Fibroblast of skin of scalp (primary cell): ENCODE results near the gene DNMT3A.

Experiments
- DNase-seq: peaks from one replicate; pipeline ENCODE4 v3.0.0-alpha.2; 2013

DNMT3A gene

DNA sequence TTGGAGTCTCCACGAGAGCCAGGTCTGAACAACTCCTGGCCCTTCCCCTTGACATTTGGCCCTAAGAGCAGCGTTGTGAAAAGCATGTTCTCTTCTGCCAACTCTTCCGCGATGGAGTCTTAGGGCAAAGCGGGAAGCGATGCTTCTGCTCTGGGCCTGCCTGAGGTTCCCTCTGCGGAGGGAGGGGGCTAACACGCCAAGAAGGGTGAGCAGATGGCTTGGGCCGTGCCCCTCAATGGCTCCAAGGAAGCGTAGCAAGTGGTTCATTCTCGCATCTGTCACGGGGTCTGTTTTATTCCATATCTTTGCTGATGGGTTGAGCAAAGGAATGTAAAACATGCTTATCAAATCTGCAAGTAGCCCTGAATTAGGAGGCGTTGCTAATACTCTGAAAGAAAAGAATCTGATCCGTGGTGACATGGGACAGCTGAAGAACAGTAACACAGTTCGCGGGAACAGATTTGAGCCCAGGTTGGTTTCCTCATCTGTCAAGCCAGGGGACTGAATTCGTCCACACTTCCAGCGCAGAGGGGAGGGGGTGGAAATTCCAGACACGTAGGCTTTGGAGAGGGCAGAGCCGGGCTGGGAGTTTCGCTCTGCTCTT lies 38.0 kb downstream of the DNMT3A start:
- no peak for DNase-seq

DNA sequence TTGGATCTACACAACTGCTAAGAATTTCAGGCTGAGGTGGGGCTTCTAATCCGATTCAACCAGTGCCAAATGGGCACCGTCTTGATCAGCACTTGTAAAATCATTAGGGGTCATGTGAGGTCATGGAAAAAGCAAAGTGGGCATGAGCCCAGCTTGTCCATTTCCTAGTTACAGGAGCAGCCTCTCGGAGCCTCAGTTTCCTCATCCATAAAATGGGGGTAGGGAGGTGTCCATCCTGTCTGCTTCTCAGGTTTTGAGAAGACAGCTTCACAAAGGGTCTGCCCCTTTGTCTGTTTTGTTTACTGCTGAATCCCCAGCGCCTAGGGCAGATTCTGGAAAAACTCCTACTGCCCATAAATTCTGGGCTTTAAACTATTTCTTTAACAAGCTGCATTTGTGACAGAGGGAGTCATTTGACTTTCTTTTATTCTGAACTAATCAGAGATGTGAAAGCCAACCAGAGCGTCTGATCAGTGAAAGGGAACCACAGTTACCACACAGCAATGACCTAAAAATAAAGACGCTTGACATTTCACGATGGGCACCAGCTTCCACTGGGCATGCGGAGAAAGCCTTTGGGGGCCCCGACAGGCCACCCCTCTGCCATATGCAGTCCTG lies 38.9 kb downstream of the DNMT3A start:
- no peak for DNase-seq

DNA sequence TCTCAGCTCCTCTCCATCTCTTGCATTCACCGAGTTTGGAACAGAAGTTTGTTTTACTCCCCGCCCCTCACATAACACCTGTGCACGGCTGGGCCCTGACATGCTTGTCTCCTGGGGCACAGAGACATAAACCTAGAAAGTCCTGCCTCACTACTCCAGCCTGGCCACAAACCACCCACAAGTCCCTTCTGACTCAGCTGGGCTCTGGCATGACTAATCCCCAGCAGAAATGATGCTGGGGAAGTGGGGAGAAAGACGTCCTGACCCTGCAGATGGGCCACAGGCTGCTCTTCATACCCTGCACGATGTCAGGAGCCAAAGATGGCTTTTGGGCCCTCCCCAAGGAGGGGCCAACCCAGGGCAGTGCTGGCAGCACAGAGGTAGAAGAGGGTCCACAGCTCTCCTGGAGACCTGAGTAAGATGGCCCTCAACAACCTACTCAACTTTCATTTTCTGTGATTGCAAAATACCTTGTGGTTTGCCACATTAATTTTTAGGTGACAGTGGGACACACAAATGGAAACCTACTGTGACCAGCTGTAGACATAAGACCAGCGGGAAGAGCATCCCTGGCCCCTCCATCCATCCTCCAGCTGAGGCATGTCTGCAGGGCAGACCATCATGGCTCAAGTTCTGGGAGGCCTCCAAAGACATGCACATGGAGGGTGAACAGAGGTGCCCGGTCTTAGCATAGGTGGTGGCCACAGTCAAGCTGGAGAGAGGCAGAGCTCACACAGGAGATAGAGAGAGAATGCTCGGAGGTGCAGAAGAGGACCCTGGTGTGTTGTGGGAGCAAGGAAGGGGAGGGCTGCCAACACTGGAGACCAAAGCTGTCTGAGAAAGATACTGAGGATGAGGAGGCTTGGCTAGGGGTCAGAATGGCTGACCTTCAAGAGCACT lies 40.0 kb downstream of the DNMT3A start:
- DNase-seq, result peak; percentile 73

DNA sequence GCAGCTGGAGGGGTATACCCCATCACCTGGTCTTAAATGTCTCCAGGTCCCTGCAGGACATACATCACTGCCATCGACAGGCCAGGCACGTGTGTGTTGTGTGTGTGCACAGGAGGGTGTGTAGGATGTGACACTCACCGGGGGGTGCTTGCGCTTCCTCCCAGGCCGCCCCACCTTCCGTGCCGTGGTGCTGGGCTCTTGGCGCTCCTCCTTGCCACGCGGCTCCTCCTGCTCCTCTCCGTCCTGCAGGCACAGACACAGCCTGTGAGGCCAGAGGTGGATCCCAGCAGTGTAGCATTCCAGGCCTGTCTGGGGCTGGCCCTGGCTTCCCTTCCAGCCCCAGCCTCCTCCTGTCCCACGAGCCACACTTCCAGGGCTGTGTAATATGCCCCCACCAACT lies 41.7 kb downstream of the DNMT3A start:
- no peak for DNase-seq

DNA sequence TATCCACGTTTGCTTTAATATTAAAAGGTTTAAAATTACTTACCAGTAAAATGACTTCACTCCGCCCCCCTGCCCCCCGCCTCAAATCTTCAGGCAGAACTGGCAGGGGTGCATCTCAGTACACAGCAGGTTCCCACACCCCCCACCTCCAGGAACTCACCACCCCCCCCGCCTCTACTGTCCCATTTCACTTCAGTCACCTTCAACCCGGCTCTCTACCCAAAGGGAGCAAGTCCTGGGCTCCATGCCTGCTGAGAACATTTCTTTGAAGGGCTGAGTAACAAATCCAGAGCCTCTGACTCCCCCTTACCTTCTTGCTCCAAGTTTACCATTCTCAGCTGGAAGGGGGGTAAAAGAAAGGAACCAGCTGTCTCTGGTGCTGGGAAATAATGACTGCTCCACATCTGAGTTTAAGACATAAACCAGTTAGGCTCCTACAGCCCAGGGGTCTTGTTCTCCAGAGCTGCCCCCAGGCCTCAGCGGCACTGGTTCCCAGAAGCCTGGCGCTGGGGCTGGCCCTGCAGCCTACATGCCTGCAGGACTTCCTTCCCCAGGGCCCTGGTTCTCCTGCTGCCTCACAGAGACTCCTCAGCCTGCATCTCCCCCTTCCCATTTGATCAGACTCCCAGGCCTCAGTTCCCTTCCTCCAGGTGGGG lies 42.8 kb downstream of the DNMT3A start:
- no peak for DNase-seq

DNA sequence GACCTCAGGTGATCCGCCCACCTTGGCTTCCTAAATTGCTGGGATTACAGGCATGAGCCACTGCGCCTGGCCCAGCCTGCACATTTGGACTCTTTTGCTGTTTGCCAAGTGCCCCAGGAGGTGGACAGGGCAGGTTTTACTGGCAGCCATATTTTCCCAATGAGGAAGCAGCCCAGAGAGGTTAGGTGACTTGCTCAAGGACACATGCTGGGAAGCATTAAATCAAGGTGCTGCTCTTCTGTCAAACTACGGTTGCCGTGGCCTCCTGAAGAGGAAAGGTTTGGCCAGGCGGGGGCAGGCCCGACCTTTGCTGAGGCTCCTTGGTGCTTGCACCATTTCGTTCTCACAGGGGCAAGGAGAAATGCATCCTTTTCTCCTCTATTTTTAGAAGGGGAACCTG lies 44.0 kb downstream of the DNMT3A start:
- DNase-seq, result no peak

DNA sequence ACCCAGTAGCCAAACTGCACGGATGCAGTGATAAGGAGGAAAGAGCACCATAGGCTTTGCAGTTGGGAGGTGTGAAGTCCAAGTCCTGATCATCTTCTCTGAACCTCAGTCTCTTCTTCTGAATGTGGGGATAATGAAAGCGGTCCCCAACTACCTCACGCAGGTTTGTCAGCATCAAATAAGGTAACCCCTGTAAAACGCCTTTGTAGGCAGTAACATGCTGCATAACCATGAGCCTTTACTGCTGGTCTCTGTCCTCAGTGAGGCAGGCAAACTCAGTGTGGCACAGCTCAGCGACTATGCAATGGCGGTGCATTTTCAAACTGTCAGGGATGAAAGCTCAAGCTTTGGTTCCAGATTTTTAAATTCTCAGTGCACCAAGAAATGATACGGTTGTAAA lies 46.1 kb downstream of the DNMT3A start:
- DNase-seq, result no peak

DNA sequence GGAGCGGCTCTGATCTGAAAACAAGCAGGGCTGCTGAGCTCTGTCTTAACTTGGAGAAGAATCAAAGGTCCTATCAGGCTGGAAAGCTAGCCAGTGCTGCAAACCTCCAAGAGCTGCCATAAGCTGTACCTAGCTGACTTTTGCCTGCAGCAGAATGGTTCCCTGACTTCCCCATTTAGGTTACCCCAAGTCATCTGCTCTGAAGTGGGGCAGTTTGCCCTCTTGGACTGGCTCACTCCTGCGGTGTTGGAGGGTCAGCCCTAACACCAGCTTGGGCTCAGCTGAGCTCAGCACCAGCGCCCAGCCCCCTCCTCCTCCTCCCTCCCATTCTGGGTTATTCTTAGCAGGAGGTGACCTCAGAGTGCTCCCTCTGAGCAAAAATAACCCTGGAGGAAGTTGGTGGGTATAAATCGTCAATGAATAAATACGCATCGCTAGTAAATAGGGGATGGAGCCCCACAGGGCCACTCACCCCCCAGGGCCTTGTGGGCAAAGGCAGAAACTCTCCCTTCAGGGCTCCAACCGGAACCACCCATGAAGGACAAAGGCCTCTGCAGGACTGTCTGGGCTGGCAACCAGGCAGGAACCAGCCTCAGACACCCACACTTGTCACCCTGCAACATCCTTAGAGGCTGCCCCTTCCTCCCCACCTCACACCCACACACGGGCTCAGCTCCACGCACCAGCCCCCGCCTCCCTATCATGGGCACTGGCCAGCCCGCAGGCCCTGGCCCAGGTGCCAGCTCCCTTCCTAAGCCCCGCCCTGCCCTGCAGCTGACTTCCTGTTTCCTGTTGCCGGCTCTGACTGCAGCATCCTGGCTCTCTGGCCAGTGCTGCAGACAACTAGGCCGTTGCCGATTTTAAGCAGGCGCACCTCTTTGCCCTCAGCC lies 46.9 kb downstream of the DNMT3A start:
- no peak for DNase-seq

DNA sequence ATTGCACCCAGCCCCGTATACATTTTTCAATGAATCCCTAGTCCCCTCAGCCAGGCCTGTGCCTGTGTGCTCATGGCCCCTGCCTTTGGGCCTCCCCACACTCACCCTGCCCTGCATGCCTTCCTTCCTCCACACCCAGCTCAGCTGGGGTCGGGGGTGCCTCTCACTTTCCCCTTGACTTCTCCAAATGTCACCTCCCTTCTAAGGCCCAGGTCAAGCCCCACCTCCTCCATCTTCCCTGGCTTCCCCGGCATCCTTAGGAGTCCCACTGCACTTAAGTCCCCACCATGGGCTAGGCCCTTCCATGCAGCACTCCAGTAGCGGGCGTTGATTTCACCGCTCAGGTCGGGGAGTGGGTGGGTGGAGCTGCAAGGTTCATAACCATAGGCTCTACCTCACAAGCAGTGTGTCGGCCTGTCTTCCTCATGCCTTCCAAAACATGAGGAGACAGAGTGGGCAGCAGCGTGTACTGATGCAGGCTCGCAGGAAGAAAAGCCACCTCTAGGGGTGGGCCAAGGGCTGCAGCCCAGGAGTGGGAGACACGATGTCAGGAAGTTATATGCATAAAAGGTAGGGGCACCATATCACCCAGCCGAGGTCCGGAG lies 47.7 kb downstream of the DNMT3A start:
- DNase-seq, result no peak

DNA sequence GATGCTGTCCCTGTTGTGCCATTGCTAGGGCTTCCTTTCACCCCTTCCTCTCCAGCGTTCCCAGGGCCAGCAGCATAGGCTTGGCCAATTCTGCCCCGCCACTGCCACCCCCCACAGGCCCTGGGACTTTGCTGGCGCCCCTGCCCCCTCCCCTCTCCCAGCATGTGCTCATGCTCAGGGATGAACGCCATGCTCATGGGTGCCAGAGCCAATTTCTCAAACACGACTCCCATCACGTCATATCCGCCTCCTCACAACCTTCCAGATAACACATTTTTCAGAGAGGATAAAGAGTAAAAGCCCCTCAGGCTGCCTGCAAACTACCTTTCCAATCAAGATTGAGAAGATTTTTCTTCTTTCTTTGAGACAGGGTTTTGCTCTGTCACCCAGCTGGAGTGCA lies 48.6 kb downstream of the DNMT3A start:
- no peak for DNase-seq

DNA sequence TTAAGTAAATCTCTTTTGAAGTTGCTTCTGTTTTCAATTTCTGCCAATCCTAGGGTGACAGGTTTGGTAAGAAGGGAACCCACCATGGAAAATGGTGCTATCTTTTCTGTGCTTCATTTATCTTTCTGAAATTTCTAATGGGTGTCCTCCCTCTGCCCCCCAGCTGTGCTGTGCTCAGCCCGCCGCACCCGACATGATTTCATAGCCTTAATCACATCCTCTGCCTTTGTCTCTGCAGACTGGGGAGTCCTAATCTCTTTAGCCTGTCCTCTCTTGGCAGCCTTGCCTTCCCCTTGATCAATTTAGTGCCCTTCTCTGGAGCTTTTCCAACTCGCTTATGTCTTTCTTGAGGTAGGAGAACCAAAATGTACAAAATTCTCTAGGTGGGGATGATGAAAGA lies 49.3 kb downstream of the DNMT3A start:
- DNase-seq, result no peak

DNA sequence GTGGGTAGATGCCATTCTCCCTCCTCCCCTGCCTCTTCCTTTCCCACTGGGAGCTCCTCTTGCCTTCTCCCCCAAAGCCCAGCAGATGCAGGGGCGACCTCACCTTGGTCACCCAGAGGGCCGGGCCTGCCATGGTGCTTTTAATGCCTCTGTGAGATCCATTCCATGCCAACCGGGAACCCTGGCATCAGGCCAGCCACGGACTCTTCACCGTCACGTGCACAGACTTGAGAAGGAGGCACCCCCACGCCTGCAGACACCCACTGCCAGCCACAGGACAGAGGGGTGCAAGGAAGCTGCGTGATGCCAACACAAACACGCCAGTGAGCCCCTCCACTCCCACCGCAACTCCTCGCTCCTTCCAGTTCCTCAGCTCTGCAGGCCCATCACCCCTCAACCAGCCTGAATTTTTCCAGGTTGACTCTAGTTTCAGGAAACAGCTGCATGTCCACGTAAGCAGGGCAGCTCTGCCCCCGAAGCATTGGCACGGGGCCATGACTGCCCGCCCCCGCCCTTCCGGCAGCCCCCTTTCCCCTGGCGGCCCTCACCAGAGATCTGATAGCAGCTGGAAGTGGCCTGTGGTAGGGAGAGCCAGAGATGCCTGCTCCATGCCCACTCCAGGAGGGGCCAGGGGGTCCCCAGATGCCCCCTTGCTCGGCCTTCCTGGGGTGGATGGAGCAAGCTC lies 50.8 kb downstream of the DNMT3A start:
- no peak for DNase-seq

DNA sequence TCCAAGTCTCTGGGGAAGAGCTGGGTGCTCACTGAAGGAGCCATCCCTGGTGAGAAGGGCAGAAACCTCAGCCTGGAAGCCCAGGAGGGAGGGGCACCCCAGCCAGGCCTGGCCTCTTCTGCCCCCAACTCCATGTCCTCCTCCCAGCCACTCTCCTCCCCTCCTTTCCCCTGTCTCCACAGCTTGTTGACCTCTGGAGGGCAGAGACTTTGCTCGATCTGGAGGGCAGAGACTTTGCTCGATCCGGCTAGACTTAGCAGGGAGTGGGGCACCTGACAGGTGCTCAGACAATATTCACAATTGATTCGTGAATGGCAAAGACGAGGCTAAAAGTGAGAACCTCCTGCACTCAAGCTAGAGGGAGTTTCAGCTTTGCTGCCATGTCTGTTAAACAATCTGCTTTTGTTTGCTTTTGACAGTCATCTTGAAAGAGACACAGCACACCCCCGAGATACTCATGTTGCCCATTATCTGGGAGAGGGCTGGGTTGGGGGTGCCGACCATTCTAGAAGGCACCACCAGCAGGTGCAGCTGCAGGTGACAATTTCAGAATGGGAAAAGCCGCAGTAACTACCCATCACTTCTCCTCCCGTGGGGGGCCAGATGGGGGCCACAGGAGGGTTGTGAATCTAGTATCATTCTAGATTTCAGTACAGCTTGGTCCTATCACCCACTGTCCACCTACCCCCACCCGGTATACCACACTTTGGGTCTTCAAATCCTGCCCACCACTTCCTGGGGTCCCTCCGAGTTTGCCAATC lies 54.8 kb downstream of the DNMT3A start:
- DNase-seq, result no peak

DNA sequence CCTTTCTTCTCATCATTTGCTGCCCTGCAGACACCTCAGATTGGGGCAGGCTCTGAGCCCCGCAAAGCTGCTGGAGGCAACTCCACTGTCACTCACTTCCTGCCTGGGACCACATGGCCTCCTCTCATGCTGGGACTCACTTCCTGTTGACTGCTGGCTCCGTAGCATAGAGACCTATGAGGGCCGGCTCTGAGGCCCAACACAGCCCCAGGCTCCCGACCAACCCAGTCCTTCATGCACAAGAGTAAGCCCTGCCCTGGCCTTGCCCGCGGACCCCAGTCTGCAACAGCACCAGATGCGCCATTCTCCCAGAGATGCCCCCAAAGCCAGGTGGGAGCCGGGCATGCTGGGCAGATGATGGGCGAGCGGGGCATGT lies 55.7 kb downstream of the DNMT3A start:
- peak; percentile 10 for DNase-seq

DNA sequence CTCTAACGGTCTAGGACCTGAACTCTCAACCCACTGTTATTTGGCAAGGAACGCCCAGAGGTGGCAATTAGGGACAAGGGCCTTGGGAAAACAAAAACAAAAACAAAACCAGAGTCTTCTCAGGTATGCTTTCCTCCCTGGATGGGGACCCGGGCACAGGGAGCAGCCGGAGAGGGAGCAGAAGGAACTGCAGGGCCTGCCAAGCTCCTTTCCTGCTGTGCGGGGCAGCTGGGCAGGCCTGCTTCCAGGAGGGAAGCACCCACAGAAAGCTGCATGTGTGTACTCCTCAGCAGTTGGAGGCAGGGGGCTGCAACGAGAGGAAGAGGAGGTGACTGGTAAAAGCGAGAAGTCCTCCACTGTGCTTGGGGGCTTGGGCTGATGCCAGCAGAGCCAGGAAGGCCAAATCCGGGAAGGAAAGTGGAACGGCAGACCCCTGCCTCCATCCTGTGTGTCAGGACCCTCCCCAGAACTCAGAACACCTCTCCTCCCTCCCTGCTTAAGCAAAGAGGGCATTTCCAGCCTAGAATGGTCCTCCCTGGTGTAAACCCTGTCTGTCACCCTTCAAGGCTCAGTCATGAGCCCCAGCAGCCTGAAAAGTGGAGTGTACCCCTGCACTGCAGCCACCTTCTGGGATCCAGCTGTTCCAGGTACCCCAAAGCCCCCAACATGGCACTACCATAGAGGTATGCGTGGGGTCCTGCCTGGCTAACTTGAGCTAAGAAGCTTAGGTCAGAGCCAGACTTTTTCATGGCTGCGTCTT lies 56.3 kb downstream of the DNMT3A start:
- no peak for DNase-seq

DNA sequence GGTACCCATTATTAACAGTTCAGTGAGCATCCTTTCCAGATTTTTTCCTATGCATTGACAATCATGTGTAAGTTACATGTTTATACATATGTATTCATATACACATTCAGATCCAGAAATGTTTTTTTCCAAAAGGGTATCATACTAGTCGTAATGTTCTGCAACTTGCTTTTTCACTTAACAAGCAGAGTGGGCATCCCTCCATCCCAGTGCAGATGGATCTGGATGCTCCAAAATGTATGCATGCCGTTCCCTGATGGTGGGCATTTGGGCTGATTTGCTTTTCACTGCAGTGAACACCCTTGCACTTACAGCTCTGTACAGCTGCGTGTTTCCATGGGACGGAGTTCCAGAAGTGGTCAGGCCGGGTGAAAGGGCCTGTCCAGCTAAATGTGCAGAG lies 57.0 kb downstream of the DNMT3A start:
- DNase-seq, result no peak

DNA sequence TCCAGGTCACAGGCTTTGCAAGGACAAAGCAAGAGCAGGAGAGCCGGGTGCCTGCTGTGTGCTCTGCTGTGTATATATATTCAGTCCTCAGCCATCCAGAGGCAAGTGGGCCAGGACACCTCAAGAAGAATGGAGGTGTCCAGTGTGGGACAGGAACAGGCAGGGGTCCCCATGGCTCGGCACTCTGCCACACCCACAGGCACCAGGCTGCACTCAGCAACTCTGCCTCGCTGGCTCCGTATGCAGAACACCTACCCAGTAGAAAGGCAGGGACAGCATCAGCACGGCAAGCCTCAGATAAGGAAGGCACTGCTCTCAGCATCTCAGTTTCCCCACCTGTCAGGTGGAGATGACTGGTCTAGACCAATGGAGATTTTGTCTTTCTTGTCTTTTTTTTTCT lies 57.8 kb downstream of the DNMT3A start:
- DNase-seq, result no peak

DNA sequence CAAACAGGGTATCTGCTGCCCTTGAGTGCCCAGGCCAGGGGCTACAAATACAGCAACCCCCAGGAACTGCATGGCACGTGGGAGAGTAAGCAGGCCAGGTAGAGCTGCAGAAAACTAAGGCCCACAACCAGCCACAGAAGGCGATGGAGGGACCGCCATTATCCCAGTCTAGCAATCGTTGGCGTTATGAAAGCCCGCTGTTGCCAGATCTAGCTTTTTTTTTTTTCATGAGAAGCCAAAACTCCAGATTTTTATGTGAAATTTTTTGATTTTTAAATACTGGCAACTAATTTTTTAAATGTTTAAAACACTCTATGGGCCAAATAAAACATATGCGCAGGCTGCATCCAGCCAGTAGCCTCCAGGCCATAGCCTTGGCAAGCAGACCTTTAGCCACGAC lies 59.8 kb downstream of the DNMT3A start:
- no peak for DNase-seq

DNA sequence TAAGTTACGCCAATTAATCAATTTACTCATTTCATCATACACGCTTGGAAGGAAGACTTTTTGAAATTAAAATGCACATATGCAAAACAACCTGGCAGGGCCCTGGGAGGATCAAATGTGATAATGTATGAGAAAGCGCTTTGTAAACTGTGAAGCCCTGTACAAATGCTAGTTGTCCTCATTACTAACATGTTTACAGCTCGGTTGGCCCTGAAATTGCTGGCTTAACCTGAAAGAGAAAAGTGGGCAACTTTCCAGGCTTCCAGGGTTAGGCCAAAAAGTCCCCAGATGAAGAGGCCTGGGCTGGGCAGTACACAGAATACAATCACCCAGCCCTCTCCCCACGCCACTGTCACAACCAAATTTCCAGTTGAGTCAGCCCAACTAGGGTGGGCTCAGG lies 60.2 kb downstream of the DNMT3A start:
- no peak for DNase-seq
